ENCODE data around the gene ZDHHC17. TPM values are rescaled to one million over a fixed set of nuclear protein-coding genes. Genes with fewer than 3 reads are reported as not detected.
A peak's percentile ranks its signal among the peaks of the same experiment; 100 is the strongest.

Gene ZDHHC17
- total RNA-seq, 2 experiments from 2014 or later, result 17.6 to 22.7 TPM

DNA sequence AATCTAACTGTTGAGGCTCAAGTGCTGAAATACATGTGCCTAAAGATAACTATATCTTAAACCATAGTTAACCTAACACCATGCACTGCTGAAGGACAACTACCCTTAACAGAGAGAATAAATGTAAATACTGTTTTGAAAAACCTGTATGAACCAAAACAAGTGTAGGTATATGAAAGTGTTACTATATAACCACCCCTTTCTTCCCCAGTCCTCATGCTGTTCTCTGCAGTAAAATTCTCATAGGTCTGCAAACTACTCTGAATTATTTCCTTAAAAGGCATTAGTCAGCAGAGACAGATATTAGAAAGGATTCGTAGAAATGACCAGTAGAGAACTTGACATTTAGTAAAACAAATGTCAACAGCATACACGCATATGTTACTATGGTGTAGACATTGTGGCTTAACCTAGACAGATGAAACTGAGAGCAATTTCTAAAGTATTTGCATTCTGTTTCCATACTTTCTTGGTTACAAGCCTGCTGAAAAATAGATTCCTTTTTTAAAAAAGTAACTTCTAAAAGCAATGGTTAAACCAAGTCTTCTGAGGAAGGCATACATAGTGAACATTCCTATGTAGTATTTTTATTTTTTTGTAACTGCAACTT is 101.0 kb downstream of the ZDHHC17 start:
- CTCF ChIA-PET, result interaction anchor here (1.1 kb wide), 1 partner anchor 26 kb away, joined by 3 read pairs; no protein-coding TSS in a partner anchor
- POLR2A ChIA-PET, result no interaction called here
- no peaks in the 10 kb centered on the region for H3K4me1 Mint-ChIP-seq
- H3K27ac Mint-ChIP-seq, result no peak overlapping the region
- no peak for ATAC-seq
- H3K9me3 Mint-ChIP-seq (ENCODE audit: low read depth), result no peaks in the 10 kb centered on the region
- H3K36me3 Mint-ChIP-seq (ENCODE audit: low read depth), result no peaks in the 10 kb centered on the region
- peaks cover 11% of the 10 kb centered on the region for H3K27me3 Mint-ChIP-seq
- H3K4me3 Mint-ChIP-seq, result no peak overlapping the region
- no peak for DNase-seq
- intact Hi-C loops (cut with DNase I, micrococcal nuclease), result no loop called here

DNA sequence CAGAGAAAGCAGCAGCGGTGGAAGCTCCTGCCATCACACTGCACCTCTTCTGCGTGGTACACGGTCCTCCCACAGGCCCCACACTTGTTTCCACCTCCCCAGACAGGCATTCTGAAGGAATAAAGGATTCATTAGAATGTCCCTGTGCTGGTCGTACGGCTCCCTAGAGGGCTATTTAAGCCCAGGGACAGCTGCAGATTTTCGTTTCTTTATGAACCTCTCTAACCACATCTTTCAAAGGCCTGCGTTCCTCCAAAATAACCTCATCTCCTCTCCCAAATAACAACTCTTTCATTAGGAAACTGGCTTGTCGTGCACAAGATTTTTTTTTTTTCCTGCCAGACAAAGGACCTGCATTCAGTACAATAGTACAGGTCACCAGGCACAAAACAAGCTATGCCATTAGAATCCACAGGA is 102.2 kb downstream of the ZDHHC17 start:
- ChIA-PET POLR2A (no interaction called here), CTCF (interaction anchor here (0.8 kb wide), 1 partner anchor 71 kb away, joined by 5 read pairs; no protein-coding TSS in a partner anchor)
- DNase-seq (no peak), ATAC-seq (no peak)
- H3K9me3 Mint-ChIP-seq (ENCODE audit: low read depth), result no peaks in the 10 kb centered on the region
- H3K36me3 Mint-ChIP-seq (ENCODE audit: low read depth), result no peaks in the 10 kb centered on the region
- intact Hi-C loops (cut with DNase I, micrococcal nuclease), result no loop called here
- no peaks in the 10 kb centered on the region for H3K4me1 Mint-ChIP-seq
- H3K27ac Mint-ChIP-seq, result no peak overlapping the region
- H3K27me3 Mint-ChIP-seq, result peaks cover 11% of the 10 kb centered on the region
- H3K4me3 Mint-ChIP-seq, result no peak overlapping the region

DNA sequence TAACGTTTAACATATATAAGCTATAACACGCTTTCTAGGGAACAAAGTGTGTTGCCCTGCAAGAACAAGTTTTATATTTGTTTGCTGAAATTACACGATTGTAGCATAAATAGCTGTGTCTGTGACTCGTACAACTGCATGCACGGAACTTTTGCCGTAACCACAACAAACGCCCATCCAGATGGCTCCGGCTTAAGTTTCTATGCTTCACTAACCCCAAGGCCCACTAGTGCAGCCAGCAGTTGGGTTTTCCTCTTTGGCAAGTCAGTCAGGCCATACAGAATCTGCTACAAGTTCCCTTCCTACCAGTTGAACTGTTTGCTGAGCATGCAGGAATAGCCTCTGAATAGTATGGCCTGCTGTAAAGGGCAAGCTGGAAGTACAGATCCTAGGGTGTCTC is 102.8 kb downstream of the ZDHHC17 start:
- ChIA-PET CTCF (interaction anchor here (0.7 kb wide), 1 partner anchor 17 kb away, joined by 3 read pairs; no protein-coding TSS in a partner anchor), POLR2A (no interaction called here)
- H3K27ac Mint-ChIP-seq, result no peak overlapping the region
- no peak overlapping the region for H3K4me3 Mint-ChIP-seq
- peaks cover 11% of the 10 kb centered on the region for H3K27me3 Mint-ChIP-seq
- ATAC-seq, result no peak
- no peak for DNase-seq
- no peaks in the 10 kb centered on the region for H3K4me1 Mint-ChIP-seq
- intact Hi-C loops (cut with DNase I, micrococcal nuclease), result no loop called here
- H3K9me3 Mint-ChIP-seq (ENCODE audit: low read depth), result no peaks in the 10 kb centered on the region
- no peaks in the 10 kb centered on the region for H3K36me3 Mint-ChIP-seq (ENCODE audit: low read depth)

DNA sequence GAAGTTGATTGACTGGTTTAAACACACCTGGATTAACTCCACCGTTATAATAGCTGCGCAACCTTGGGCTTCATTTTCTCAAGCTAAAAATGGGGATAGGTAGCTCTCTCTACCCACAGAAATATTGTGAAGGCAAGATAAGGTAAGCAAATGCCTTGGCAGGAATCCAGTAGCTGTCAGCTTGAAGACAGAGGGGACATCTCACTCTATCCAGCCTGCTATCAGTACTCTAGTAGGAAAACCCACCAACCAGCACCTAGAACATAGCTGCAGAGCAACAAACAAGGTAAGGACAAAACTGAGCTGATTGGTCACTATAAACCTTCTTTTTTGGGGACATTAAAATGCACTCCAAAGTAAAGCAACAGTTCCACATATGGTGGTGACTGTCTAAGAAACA is 107.2 kb downstream of the ZDHHC17 start:
- no peak for ATAC-seq
- no peak for DNase-seq
- no peak overlapping the region for H3K4me3 Mint-ChIP-seq
- CTCF ChIA-PET, result interaction anchor here (1.0 to 1.6 kb wide), 2 partner anchors 10 to 12 kb away, joined by 3 to 5 read pairs; no protein-coding TSS in a partner anchor
- peaks cover 22% of the 10 kb centered on the region for H3K27me3 Mint-ChIP-seq
- POLR2A ChIA-PET, result no interaction called here
- intact Hi-C loops (cut with DNase I, micrococcal nuclease), result loop anchor here in 1 of 2 experiments (10.0 kb wide), 1 partner anchor 144 kb away; no protein-coding TSS in a partner anchor
- H3K4me1 Mint-ChIP-seq, result no peaks in the 10 kb centered on the region
- no peaks in the 10 kb centered on the region for H3K9me3 Mint-ChIP-seq (ENCODE audit: low read depth)
- no peak overlapping the region for H3K27ac Mint-ChIP-seq
- H3K36me3 Mint-ChIP-seq (ENCODE audit: low read depth), result no peaks in the 10 kb centered on the region

DNA sequence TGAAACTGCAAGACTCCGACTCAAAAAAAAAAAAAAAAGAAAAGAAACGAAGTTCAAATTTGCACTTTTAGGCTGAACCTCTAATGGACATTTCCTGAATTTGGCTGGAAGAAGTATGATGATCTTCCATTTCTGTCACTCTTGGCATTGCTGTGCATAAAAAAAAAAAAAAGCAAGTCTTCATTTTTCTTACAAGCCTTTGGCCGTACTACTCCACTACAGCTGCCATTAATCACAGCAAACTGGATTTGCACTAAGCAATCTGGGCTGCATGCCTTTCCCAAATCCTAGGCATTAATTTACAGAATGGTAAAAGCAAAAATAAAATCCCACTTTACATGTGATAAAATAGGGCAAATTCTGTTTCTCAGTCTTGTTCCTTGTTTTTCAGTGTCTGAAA is 107.8 kb downstream of the ZDHHC17 start:
- POLR2A ChIA-PET, result no interaction called here
- CTCF ChIA-PET, result interaction anchor here (0.6 kb wide), 1 partner anchor 37 kb away, joined by 4 read pairs; no protein-coding TSS in a partner anchor
- Mint-ChIP-seq H3K4me3 (no peak overlapping the region), H3K27me3 (peaks cover 19% of the 10 kb centered on the region), H3K4me1 (no peaks in the 10 kb centered on the region), H3K9me3 (ENCODE audit: low read depth) (no peaks in the 10 kb centered on the region), H3K36me3 (ENCODE audit: low read depth) (no peaks in the 10 kb centered on the region), H3K27ac (no peak overlapping the region)
- DNase-seq, result no peak
- ATAC-seq, result no peak
- intact Hi-C loops (cut with DNase I, micrococcal nuclease), result loop anchor here in 1 of 2 experiments (10.0 kb wide), 1 partner anchor 143 kb away; no protein-coding TSS in a partner anchor

DNA sequence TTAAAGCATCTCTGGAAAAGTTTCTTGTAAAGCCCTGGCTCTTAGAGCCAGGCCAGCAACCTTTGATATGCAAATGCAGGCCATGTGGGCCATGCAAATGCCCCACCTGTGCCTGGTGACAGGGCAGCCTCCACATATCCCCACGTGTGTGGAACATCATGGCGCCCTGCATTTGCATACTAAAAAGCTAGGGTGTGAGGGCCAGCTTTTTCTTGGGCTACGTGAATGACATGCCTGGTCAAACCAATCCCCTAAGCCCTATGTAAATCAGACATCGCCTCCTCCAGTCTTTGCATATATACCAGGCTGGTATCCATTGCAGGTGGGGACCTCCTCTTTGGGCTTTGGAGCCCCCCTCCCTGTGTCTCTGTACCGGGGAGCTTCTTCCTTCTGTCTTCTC is 108.5 kb downstream of the ZDHHC17 start:
- ChIA-PET CTCF (interaction anchor here (0.6 kb wide), 1 partner anchor 36 kb away, joined by 4 read pairs; no protein-coding TSS in a partner anchor), POLR2A (no interaction called here)
- peaks cover 1% of the 10 kb centered on the region for H3K4me1 Mint-ChIP-seq
- no peaks in the 10 kb centered on the region for H3K36me3 Mint-ChIP-seq (ENCODE audit: low read depth)
- DNase-seq (no peak), ATAC-seq (no peak)
- intact Hi-C loops (cut with DNase I, micrococcal nuclease), result loop anchor here in 1 of 2 experiments (10.0 kb wide), 1 partner anchor 142 kb away; no protein-coding TSS in a partner anchor
- H3K27me3 Mint-ChIP-seq, result peaks cover 24% of the 10 kb centered on the region
- no peaks in the 10 kb centered on the region for H3K9me3 Mint-ChIP-seq (ENCODE audit: low read depth)
- H3K4me3 Mint-ChIP-seq, result no peak overlapping the region
- H3K27ac Mint-ChIP-seq, result no peak overlapping the region

DNA sequence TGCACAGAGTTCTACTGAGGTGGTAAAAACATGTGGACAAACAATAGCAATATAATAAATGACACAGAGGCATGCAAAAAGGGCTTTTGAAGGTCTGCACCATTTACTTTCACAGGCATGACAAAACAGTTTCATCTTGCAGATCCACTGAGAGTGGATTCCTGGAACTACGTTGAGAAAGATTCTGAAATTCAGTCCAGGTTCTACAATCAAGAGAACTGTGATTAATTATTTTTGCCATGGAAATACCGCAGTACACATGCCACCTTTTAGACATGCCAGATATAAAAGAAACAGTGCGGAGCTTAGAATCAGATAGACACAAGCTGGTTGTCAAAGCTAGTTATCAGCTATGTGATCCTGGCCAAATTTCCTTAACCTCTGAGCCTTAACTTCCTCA is 110.1 kb downstream of the ZDHHC17 start:
- no peak for ATAC-seq
- peaks cover 32% of the 10 kb centered on the region for H3K27me3 Mint-ChIP-seq
- intact Hi-C loops (cut with DNase I, micrococcal nuclease), result loop anchor here in 1 of 2 experiments (10.0 kb wide), 1 partner anchor 141 kb away; no protein-coding TSS in a partner anchor
- no peaks in the 10 kb centered on the region for H3K36me3 Mint-ChIP-seq (ENCODE audit: low read depth)
- no peak for DNase-seq
- H3K27ac Mint-ChIP-seq, result no peak overlapping the region
- no peak overlapping the region for H3K4me3 Mint-ChIP-seq
- H3K4me1 Mint-ChIP-seq, result peaks cover 11% of the 10 kb centered on the region
- CTCF ChIA-PET, result no interaction called here
- POLR2A ChIA-PET, result interaction anchor here (0.6 kb wide), 1 partner anchor 83 kb away, joined by 5 read pairs; no protein-coding TSS in a partner anchor
- H3K9me3 Mint-ChIP-seq (ENCODE audit: low read depth), result no peaks in the 10 kb centered on the region

DNA sequence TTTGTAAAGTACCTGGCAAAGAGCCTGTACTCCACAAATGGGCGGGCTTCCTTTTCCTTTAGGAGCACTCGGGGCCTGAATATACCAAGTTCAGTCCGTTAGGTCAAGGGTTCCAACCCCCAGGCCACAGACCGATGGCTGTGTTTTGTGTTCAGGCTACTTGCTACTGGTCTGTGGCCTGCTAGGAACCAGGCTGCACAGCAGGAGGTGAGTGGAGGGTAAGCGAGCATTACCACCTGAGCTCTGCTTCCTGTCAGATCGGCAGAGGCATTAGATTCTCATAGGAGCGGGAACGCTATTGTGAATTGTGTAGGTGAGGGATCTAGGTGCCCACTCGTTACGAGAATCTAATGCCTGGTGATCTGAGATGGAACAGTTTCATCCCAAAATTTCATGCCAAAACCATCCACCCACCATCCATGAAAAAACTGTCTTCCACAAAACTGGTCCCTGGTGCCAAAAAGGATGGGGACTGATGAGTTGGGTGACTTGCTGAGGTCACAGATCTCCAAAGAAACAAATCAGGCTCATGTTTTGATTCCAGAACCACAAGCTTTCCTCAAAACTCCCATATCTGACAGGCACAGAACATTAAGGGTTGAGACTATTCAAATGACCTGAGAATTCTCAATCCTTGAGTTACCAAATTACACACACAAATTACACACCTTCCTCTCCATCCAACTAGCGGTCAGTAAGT is 110.7 kb downstream of the ZDHHC17 start:
- ChIA-PET POLR2A (no interaction called here), CTCF (interaction anchor here (0.8 kb wide), 1 partner anchor 88 kb away, joined by 3 read pairs; no protein-coding TSS in a partner anchor)
- peaks cover 34% of the 10 kb centered on the region for H3K27me3 Mint-ChIP-seq
- H3K4me3 Mint-ChIP-seq, result no peak overlapping the region
- ATAC-seq (no peak), DNase-seq (no peak)
- peaks cover 14% of the 10 kb centered on the region for H3K4me1 Mint-ChIP-seq
- no peaks in the 10 kb centered on the region for H3K9me3 Mint-ChIP-seq (ENCODE audit: low read depth)
- no peaks in the 10 kb centered on the region for H3K36me3 Mint-ChIP-seq (ENCODE audit: low read depth)
- intact Hi-C loops (cut with DNase I, micrococcal nuclease), result loop anchor here (5.0 to 10.0 kb wide), 2 partner anchors 140 to 252 kb away; no protein-coding TSS in a partner anchor
- H3K27ac Mint-ChIP-seq, result no peak overlapping the region

DNA sequence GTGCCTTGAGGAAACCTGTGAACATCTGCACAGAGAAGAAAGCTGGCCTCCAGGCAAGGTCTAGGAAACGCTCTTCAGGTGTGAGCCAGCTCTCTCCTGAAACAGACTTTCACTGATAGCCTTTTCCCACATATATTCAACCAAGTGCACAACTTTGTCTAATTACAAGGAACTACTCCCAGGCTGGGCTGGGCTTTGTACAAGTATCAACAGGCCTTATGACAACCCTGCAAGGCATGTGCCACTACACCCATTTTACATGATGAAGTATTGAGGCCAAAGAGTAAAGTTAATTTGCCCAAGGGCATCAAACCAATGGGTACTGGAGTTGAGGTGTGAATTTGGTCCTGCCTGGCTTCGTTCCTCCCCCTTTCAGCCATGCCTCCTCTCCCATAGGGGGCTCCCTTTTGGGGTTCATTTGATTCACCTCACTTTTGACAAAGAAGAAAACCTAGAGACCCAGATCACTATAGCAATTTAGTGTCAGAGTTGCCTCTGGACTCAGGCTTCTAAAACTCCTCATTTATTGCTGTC is 112.8 kb downstream of the ZDHHC17 start:
- CTCF ChIA-PET, result no interaction called here
- POLR2A ChIA-PET, result no interaction called here
- Mint-ChIP-seq H3K27ac (no peak overlapping the region), H3K4me1 (peaks cover 14% of the 10 kb centered on the region), H3K9me3 (ENCODE audit: low read depth) (no peaks in the 10 kb centered on the region), H3K4me3 (no peak overlapping the region), H3K27me3 (peaks cover 41% of the 10 kb centered on the region), H3K36me3 (ENCODE audit: low read depth) (no peaks in the 10 kb centered on the region)
- intact Hi-C loops (cut with DNase I, micrococcal nuclease), result loop anchor here (5.0 to 10.0 kb wide), 2 partner anchors 138 to 254 kb away; no protein-coding TSS in a partner anchor
- no peak for DNase-seq
- ATAC-seq, result no peak

DNA sequence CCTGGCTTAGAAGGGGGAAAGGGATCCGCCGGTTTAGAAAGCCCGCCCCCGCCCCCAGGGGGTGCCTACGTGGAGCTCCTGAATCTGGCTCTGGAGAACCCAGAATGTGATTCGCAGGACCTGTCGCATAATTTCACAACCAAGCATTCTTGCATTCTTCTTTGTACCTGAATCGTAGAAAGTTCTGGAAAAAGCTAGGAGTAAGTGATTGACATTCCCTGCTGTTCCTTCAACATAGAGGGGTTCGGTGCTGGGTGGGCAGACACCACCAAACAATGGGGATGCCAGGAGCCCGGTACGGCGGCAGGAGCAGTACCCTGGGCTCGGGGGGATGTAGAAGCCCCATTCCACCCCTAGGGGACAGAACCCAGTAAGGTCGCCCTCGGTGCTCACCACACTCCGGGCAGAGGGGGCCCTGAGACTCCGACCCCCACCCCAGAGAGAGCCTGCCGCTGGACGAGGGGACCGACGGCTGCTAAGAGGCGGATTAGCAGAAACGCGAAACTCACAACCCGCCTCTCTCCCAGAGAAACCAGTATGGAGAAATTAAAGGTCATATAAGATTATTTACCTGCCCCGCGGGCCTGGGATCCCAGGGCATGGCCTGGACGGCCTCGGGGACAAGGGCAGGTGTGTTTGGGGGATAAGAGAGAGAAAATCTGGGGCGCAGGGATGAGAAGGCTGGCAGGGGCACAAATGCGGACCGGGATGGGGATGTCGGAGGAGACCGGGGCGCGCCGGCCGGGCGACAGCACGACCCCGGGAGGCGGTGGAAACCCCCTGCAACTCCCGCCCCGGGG is 114.4 kb downstream of the ZDHHC17 start:
- no peak overlapping the region for H3K27ac Mint-ChIP-seq
- CTCF ChIA-PET, result interaction anchor here (0.6 to 0.8 kb wide), 4 partner anchors 12 to 99 kb away, joined by 3 to 4 read pairs (median 3); no protein-coding TSS in a partner anchor

More for the DNA sequence above, 114.4 kb downstream of the ZDHHC17 start:
- intact Hi-C loops (cut with DNase I, micrococcal nuclease), result loop anchor here (2.0 to 10.0 kb wide), 4 partner anchors 113 to 319 kb away; partner anchors contain the start of genes OSBPL8 (in 1 of the 2) and ZDHHC17 (in 1 of the 2)
- DNase-seq (peak; percentile 29), ATAC-seq (peak; percentile 48)
- Mint-ChIP-seq H3K36me3 (ENCODE audit: low read depth) (no peaks in the 10 kb centered on the region), H3K4me1 (peaks cover 14% of the 10 kb centered on the region), H3K4me3 (peak overlapping the region; percentile 76), H3K9me3 (ENCODE audit: low read depth) (no peaks in the 10 kb centered on the region), H3K27me3 (peaks cover 42% of the 10 kb centered on the region)
- POLR2A ChIA-PET, result no interaction called here

Measured in activated CD4-positive, alpha-beta T cell treated with anti-CD3 and anti-CD28 coated beads for 36 hours (primary cell).